Keratinocyte (primary cell): Measurements from ENCODE around the gene NINJ2. TPM values are rescaled to one million over a fixed set of nuclear protein-coding genes. Genes with fewer than 3 reads are reported as not detected.

Source experiments
- DNase-seq: peaks from one replicate; pipeline ENCODE4 v3.0.0-alpha.2; 2011; ENCODE audit warnings: low read depth, missing footprints, low spot score
- FAIRE-seq: peaks from 2 replicates; lab custom pipeline; 2011; peaks lifted over from hg19 to GRCh38; lab: Jason Lieb, UNC
- H2AFZ ChIP-seq: 2 replicates; pipeline ENCODE4 v1.6.0; 2012; ENCODE audit warnings: low read length, control low read depth, inconsistent platforms; ENCODE audit not compliant: control insufficient read depth
- H3K27ac ChIP-seq: 2 replicates; pipeline ENCODE4 v1.5.1; 2011; ENCODE audit warnings: low read length; ENCODE audit not compliant: control insufficient read depth, insufficient read depth
- H3K27me3 ChIP-seq: 3 replicates; pipeline ENCODE4 v1.6.0; 2011; ENCODE audit warnings: low read length; ENCODE audit not compliant: control insufficient read depth, insufficient read depth; ENCODE audit errors: extremely low read depth
- H3K36me3 ChIP-seq, 2 experiments: 2 replicates in 1 of 2; 3 replicates in 1 of 2; pipeline ENCODE4 v1.5.1; 2011; ENCODE audit warnings: low read length in 2 of 2, mild to moderate bottlenecking in 1 of 2; ENCODE audit not compliant: control insufficient read depth in 2 of 2, insufficient read depth in 2 of 2; ENCODE audit errors: extremely low read depth in 1 of 2
- H3K4me1 ChIP-seq: 3 replicates; pipeline ENCODE4 v1.5.1; 2011; ENCODE audit warnings: low read length; ENCODE audit not compliant: control insufficient read depth, insufficient read depth; ENCODE audit errors: extremely low read depth
- H3K4me2 ChIP-seq: 3 replicates; pipeline ENCODE4 v1.6.0; 2011; ENCODE audit warnings: low read depth, low read length; ENCODE audit not compliant: control insufficient read depth, insufficient read depth; ENCODE audit errors: extremely low read depth
- H3K4me3 ChIP-seq, 3 experiments: fragments of 200-600 bp in 1 of 3; sonication (generic) in 1 of 3; 2 replicates in 2 of 3; 3 replicates in 1 of 3; pipeline ENCODE4 v1.5.1; 2011 to 2016; ENCODE audit warnings: low read length in 3 of 3, mild to moderate bottlenecking in 3 of 3, control low read depth in 2 of 3, inconsistent platforms in 1 of 3, low read depth in 1 of 3, mixed read lengths in 1 of 3, mixed run types in 1 of 3, moderate library complexity in 1 of 3; ENCODE audit not compliant: control insufficient read depth in 2 of 3, insufficient read depth in 2 of 3; ENCODE audit errors: extremely low read depth in 1 of 3
- H3K79me2 ChIP-seq: 2 replicates; pipeline ENCODE4 v1.6.0; 2012; ENCODE audit warnings: low read length; ENCODE audit not compliant: control insufficient read depth, insufficient read depth
- H3K9ac ChIP-seq: 3 replicates; pipeline ENCODE4 v1.6.0; 2011; ENCODE audit warnings: low read length; ENCODE audit not compliant: control insufficient read depth, insufficient read depth; ENCODE audit errors: extremely low read depth
- H3K9me1 ChIP-seq: 3 replicates; pipeline ENCODE4 v1.6.0; 2011; ENCODE audit warnings: low read length; ENCODE audit not compliant: control insufficient read depth, insufficient read depth; ENCODE audit errors: extremely low read depth
- H3K9me3 ChIP-seq: 2 replicates; pipeline ENCODE4 v1.5.1; 2012; ENCODE audit warnings: low read depth, low read length; ENCODE audit not compliant: control insufficient read depth
- H4K20me1 ChIP-seq: 3 replicates; pipeline ENCODE4 v1.6.0; 2011; ENCODE audit warnings: low read length; ENCODE audit not compliant: control insufficient read depth, insufficient read depth; ENCODE audit errors: extremely low read depth
- EZH2 ChIP-seq: IDR thresholded peaks from one replicate; pipeline ENCODE4 v1.6.1; 2012; ENCODE audit warnings: inconsistent platforms, mild to moderate bottlenecking, low read length, moderate library complexity
- dilution Hi-C: fragments of 300-500 bp; cut with MboI; formaldehyde crosslinking; loops from one replicate; pipeline ENCODE4 v1.7.0; 2020; ENCODE audit warnings: low sequenced_read_pairs; ENCODE audit not compliant: extremely low pct_ligation_motif_present
- polyA plus RNA-seq, 5 experiments: library from polyadenylated mRNA; depleted of rRNA in 3 of 5; stranded (reverse) in 3 of 5; stranded (forward) in 1 of 5; unstranded in 1 of 5; fragments of >200 nt; gene quantifications; 1 replicate in 1 of 5; 2 replicates in 3 of 5; 3 replicates in 1 of 5; pipeline versions ENCODE4 v1.2.1 to v1.2.3, GENCODE V29; 2011 to 2012; ENCODE audit warnings: missing spikeins in 2 of 5, low read depth in 1 of 5, low replicate concordance in 1 of 5
- small RNA-seq, 3 experiments: library from RNA; depleted of rRNA; stranded (forward); fragments of <200 nt; gene quantifications; one replicate each; pipeline ENCODE3, GENCODE V24; 2012; ENCODE audit warnings: low read depth in 3 of 3, low replicate concordance in 1 of 3; ENCODE audit not compliant: insufficient read length in 3 of 3
- TF ChIP-seq, protein P1 (sequence below), 3 experiments: IDR thresholded peaks in 1 of 3; conservative IDR thresholded peaks in 1 of 3; optimal IDR thresholded peaks in 1 of 3; 2 replicates in 2 of 3; 3 replicates in 1 of 3; pipeline versions ENCODE3 to v1.5.1; 2011; ENCODE audit warnings: low read length in 3 of 3, mild to moderate bottlenecking in 3 of 3, moderate library complexity in 2 of 3, control low read depth in 1 of 3, inconsistent platforms in 1 of 3; ENCODE audit not compliant: insufficient read depth in 2 of 3; ENCODE audit errors: extremely low read depth in 1 of 3

NINJ2 gene
- polyA plus RNA-seq, 1 donor (not counting 4 experiments of a cell fraction or from before 2014, with no cell fraction given): 0.58 TPM

- Histone ChIP-seq H3K79me2 (no peaks in the 10 kb centered on the region), H3K4me3 (no peak overlapping the region), H4K20me1 (no peaks in the 10 kb centered on the region), H3K9me1 (no peaks in the 10 kb centered on the region), H3K27me3 (no peaks in the 10 kb centered on the region), H3K36me3 (no peaks in the 10 kb centered on the region), H3K27ac (no peak overlapping the region), H3K4me1 (peaks cover 10% of the 10 kb centered on the region), H3K4me2 (no peak overlapping the region), H2AFZ (no peak overlapping the region), H3K9ac (no peak overlapping the region), H3K9me3 (no peaks in the 10 kb centered on the region)
- no peak for DNase-seq
- dilution Hi-C loops: no loop called here
- TF ChIP-seq, protein P1, sequence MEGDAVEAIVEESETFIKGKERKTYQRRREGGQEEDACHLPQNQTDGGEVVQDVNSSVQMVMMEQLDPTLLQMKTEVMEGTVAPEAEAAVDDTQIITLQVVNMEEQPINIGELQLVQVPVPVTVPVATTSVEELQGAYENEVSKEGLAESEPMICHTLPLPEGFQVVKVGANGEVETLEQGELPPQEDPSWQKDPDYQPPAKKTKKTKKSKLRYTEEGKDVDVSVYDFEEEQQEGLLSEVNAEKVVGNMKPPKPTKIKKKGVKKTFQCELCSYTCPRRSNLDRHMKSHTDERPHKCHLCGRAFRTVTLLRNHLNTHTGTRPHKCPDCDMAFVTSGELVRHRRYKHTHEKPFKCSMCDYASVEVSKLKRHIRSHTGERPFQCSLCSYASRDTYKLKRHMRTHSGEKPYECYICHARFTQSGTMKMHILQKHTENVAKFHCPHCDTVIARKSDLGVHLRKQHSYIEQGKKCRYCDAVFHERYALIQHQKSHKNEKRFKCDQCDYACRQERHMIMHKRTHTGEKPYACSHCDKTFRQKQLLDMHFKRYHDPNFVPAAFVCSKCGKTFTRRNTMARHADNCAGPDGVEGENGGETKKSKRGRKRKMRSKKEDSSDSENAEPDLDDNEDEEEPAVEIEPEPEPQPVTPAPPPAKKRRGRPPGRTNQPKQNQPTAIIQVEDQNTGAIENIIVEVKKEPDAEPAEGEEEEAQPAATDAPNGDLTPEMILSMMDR (optimal IDR thresholded peaks at IDR 0.05 in 1 of 3, IDR thresholded peaks at IDR 0.05 in 1 of 3, conservative IDR thresholded peaks at IDR 0.05 in 1 of 3; ENCODE audit: extremely low read depth in 1 of 3, insufficient read depth in 2 of 3, low read length in 3 of 3): no peak
- no peak for TF ChIP-seq EZH2
- no peak for FAIRE-seq
These were observed 143.1 kb downstream of the NINJ2 start for GRCh38 chr12:520119-520518.

GRCh38 chr12:517538-517937 lies 145.7 kb downstream of the NINJ2 start:
- dilution Hi-C loops: no loop called here
- Histone ChIP-seq H4K20me1 (no peaks in the 10 kb centered on the region), H3K9me3 (no peaks in the 10 kb centered on the region), H3K27me3 (no peaks in the 10 kb centered on the region), H3K4me2 (no peak overlapping the region), H3K9ac (no peak overlapping the region), H2AFZ (no peak overlapping the region), H3K36me3 (no peaks in the 10 kb centered on the region), H3K4me1 (no peaks in the 10 kb centered on the region), H3K9me1 (no peaks in the 10 kb centered on the region), H3K79me2 (no peaks in the 10 kb centered on the region), H3K4me3 (no peak overlapping the region), H3K27ac (no peak overlapping the region)
- TF ChIP-seq, protein P1 (optimal IDR thresholded peaks at IDR 0.05 in 1 of 3, IDR thresholded peaks at IDR 0.05 in 1 of 3, conservative IDR thresholded peaks at IDR 0.05 in 1 of 3; ENCODE audit: extremely low read depth in 1 of 3, insufficient read depth in 2 of 3, low read length in 3 of 3): no peak
- no peak for TF ChIP-seq EZH2
- FAIRE-seq (no peak), DNase-seq (no peak)

Small RNA genes lying within 50 kb of the gene (small RNA-seq; reads per million reads assigned to genes)
- 0 reads per million in 3 experiments for gene RNU7-103P

Other genes with a start within 250 kb of the NINJ2 start
- gene B4GALNT3, start 203.5 kb downstream of the NINJ2 start, polyA plus RNA-seq: 7.5 to 14.6 TPM (median 8.4 TPM) in 3 replicates
- 72.3 to 127 TPM (median 73.9 TPM) in 3 replicates for gene WNK1, start 89.1 kb upstream of the NINJ2 start, polyA plus RNA-seq